B cell (primary cell): ENCODE measurements around the gene C1orf52. TPM values are rescaled to one million over a fixed set of nuclear protein-coding genes. Genes with fewer than 3 reads are reported as not detected.

Source experiments
- ATAC-seq: fragments of 200-7000 bp; cut with Tn5 transposase; one replicate; pipeline ENCODE4 v1.10.0; 2021; ENCODE audit warnings: low read depth, mild to moderate bottlenecking, moderate number of reproducible peaks, moderate library complexity
- CTCF ChIA-PET: fragments of 350-600 bp; sonication (Branson Sonifier 250); formaldehyde crosslinking; loops from one replicate; lab custom pipeline; 2021; ENCODE audit warnings: antibody characterized with exemption, inconsistent platforms; lab: Charles Lee
- POLR2A ChIA-PET: fragments of 350-600 bp; sonication (Branson Sonifier 250); formaldehyde crosslinking; loops from one replicate; lab custom pipeline; 2021; ENCODE audit warnings: antibody characterized with exemption; lab: Charles Lee
- DNase-seq: peaks from one replicate; pipeline ENCODE4 v3.0.0; 2013
- H2AFZ ChIP-seq: 2 replicates; pipeline ENCODE4 v1.6.1; 2012; ENCODE audit warnings: mild to moderate bottlenecking, low read depth, low read length; ENCODE audit not compliant: insufficient read depth, poor library complexity, severe bottlenecking
- H3K27ac ChIP-seq, 2 donors: 1 replicate in 1 of 2; 2 replicates in 1 of 2; pipeline ENCODE4 v1.5.1; 2012 to 2013; ENCODE audit warnings: low read length in 2 of 2, mild to moderate bottlenecking in 2 of 2, moderate library complexity in 1 of 2
- H3K27me3 ChIP-seq, 4 experiments: fragments of 200-600 bp in 1 of 4; sonication (generic) in 1 of 4; replicated peaks in 1 of 4; 1 replicate in 2 of 4; 2 replicates in 2 of 4; pipeline versions ENCODE4 v1.6.1 to v1.7.0; 2013 to 2016; ENCODE audit warnings: low read length in 3 of 4, mild to moderate bottlenecking in 2 of 4, mixed read lengths in 1 of 4, moderate library complexity in 1 of 4; ENCODE audit not compliant: insufficient read depth in 4 of 4, control insufficient read depth in 3 of 4; ENCODE audit errors: control extremely low read depth in 1 of 4
- H3K36me3 ChIP-seq, 2 experiments: replicated peaks in 1 of 2; 1 replicate in 1 of 2; 2 replicates in 1 of 2; pipeline versions ENCODE4 v1.6.1 to v1.7.1; 2013; ENCODE audit warnings: low read length in 1 of 2; ENCODE audit not compliant: insufficient read depth in 2 of 2, control insufficient read depth in 1 of 2; ENCODE audit errors: control extremely low read depth in 1 of 2, extremely low read depth in 1 of 2
- H3K4me1 ChIP-seq, 2 donors: fragments of 200-600 bp in 1 of 2; sonication (generic) in 1 of 2; 1 replicate in 1 of 2; 2 replicates in 1 of 2; pipeline versions ENCODE4 v1.5.1 to v1.6.1; 2013 to 2017; ENCODE audit warnings: low read length in 2 of 2; ENCODE audit not compliant: control insufficient read depth in 2 of 2, insufficient read depth in 2 of 2
- H3K4me2 ChIP-seq: replicated peaks from 2 replicates; pipeline ENCODE3; 2012; ENCODE audit warnings: mild to moderate bottlenecking, low read depth, low read length; ENCODE audit not compliant: poor library complexity, severe bottlenecking
- H3K4me3 ChIP-seq, 5 experiments: fragments of 200-600 bp in 1 of 5; sonication (generic) in 1 of 5; 1 replicate in 3 of 5; 2 replicates in 2 of 5; pipeline versions ENCODE4 v1.5.1 to v1.7.0; 2011 to 2016; ENCODE audit warnings: low read length in 4 of 5, mild to moderate bottlenecking in 4 of 5, low read depth in 2 of 5, control low read depth in 1 of 5, moderate library complexity in 1 of 5; ENCODE audit not compliant: insufficient read depth in 1 of 5; ENCODE audit errors: control extremely low read depth in 1 of 5, extremely low read depth in 1 of 5
- H3K79me2 ChIP-seq: fragments of 200-600 bp; sonication (generic); one replicate; pipeline ENCODE4 v1.6.0; 2016; ENCODE audit warnings: low read length; ENCODE audit not compliant: control insufficient read depth, insufficient read depth
- H3K9ac ChIP-seq: fragments of 200-600 bp; sonication (generic); 2 replicates; pipeline ENCODE4 v1.6.1; 2017; ENCODE audit warnings: mild to moderate bottlenecking, low read length, moderate library complexity
- H3K9me3 ChIP-seq, 3 donors: one replicate each; pipeline versions ENCODE4 v1.6.1 to v1.7.1; 2013; ENCODE audit warnings: low read length in 2 of 3; ENCODE audit not compliant: control insufficient read depth in 2 of 3, insufficient read depth in 1 of 3; ENCODE audit errors: control extremely low read depth in 1 of 3
- H4K20me1 ChIP-seq: 2 replicates; pipeline ENCODE4 v1.6.0; 2012; ENCODE audit warnings: mild to moderate bottlenecking, low read length; ENCODE audit not compliant: insufficient read depth, control insufficient read depth, poor library complexity, severe bottlenecking
- H3K27ac Mint-ChIP-seq: one replicate; pipeline ENCODE4 v1.8.0; 2021; ENCODE audit warnings: mixed read lengths
- H3K27me3 Mint-ChIP-seq: one replicate; pipeline ENCODE4 v1.8.0; 2021; ENCODE audit warnings: mixed read lengths
- H3K4me1 Mint-ChIP-seq: one replicate; pipeline ENCODE4 v1.8.0; 2021; ENCODE audit warnings: mixed read lengths
- H3K4me3 Mint-ChIP-seq: one replicate; pipeline ENCODE4 v1.8.0; 2021; ENCODE audit warnings: mixed read lengths
- H3K9me3 Mint-ChIP-seq: one replicate; pipeline ENCODE4 v1.8.0; 2022; ENCODE audit warnings: mixed read lengths; ENCODE audit not compliant: insufficient read depth
- CTCF ChIP-seq: fragments of 200-600 bp; IDR thresholded peaks from one replicate; pipeline ENCODE4 v1.8.0; 2022; ENCODE audit warnings: antibody characterized with exemption, mild to moderate bottlenecking
- EZH2 ChIP-seq: IDR thresholded peaks from 2 replicates; pipeline ENCODE4 v1.6.1; 2012; ENCODE audit warnings: borderline replicate concordance, low read depth, mild to moderate bottlenecking, moderate library complexity, low read length; ENCODE audit not compliant: insufficient read depth, poor library complexity, severe bottlenecking
- WGBS: methylation state at CpG from one replicate; pipeline ENCODE4 v1.1.5; 2013; ENCODE audit warnings: missing lambda C conversion rate; ENCODE audit not compliant: insufficient coverage; 5-methylcytosine and 5-hydroxymethylcytosine counted together
- intact Hi-C: fragments of 100-400 bp; cut with micrococcal nuclease; formaldehyde crosslinking; loops from one replicate; pipeline ENCODE4 v1.10.0; 2022
- polyA plus RNA-seq: library from polyadenylated mRNA; depleted of rRNA; stranded (reverse); fragments of >200 nt; gene quantifications from 2 replicates; pipeline ENCODE4 v1.2.3, GENCODE V29; 2012
- total RNA-seq, 2 donors: library from RNA; stranded (reverse); fragments of 120-200 nt in 1 of 2; gene quantifications; 1 replicate in 1 of 2; 2 replicates in 1 of 2; pipeline versions ENCODE4 v1.2.3 to v1.2.4, GENCODE V29; 2013 to 2022

Gene C1orf52
- total and polyA plus RNA-seq, 2 donors (not counting 1 experiment from before 2014, with no cell fraction given), result 29.9 to 45.3 TPM

GRCh38 chr1:85276978-85277639 lies 17.6 kb upstream of the C1orf52 start:
- H3K9ac ChIP-seq, result peak overlapping the region; percentile 57
- H3K27ac Mint-ChIP-seq, result peak overlapping the region; percentile 97
- peaks cover 49% of the 10 kb centered on the region for H3K4me1 Mint-ChIP-seq
- H3K4me2 ChIP-seq, result peak overlapping the region; percentile 76
- H3K36me3 ChIP-seq, result peaks cover 2 to 18% of the 10 kb centered on the region in 2 experiments
- H3K4me3 ChIP-seq, result peak overlapping the region; percentile 13 to 98 (median 95)
- H3K27ac ChIP-seq, result peak overlapping the region; percentile 62 to 99
- ChIA-PET POLR2A (interaction anchor here (0.6 to 2.9 kb wide), 12 partner anchors 18 to 1580 kb away, joined by 3 to 26 read pairs (median 4); partner anchors contain the start of genes C1orf52, CTBS, GNG5 and MCOLN2), CTCF (interaction anchor here (0.7 to 5.5 kb wide), 9 partner anchors 13 to 333 kb away, joined by 3 to 59 read pairs (median 4); partner anchors contain the start of gene C1orf52)
- H3K4me3 Mint-ChIP-seq, result peak overlapping the region; percentile 96
- H2AFZ ChIP-seq, result peak overlapping the region; percentile 43
- intact Hi-C loops, result loop anchor here (1.0 to 5.0 kb wide), 10 partner anchors 18 to 1635 kb away; partner anchors contain the start of genes C1orf52, CTBS, GNG5 and HS2ST1
- peaks cover 33% of the 10 kb centered on the region for H4K20me1 ChIP-seq
- peaks cover 68% of the 10 kb centered on the region for H3K79me2 ChIP-seq
- no peak for TF ChIP-seq EZH2
- no peak for TF ChIP-seq CTCF
- ATAC-seq (no peak), DNase-seq (no peak)
- no peaks in the 10 kb centered on the region for H3K27me3 ChIP-seq
- no peaks in the 10 kb centered on the region for H3K9me3 ChIP-seq
- WGBS, result 0% methylated on average over 2 of the region's 11 CpGs
- no peaks in the 10 kb centered on the region for H3K9me3 Mint-ChIP-seq
- no peaks in the 10 kb centered on the region for H3K27me3 Mint-ChIP-seq
- peaks cover 38 to 42% of the 10 kb centered on the region in 2 donors for H3K4me1 ChIP-seq
